Tibial nerve (tissue), 4 donors: ENCODE data around the gene HBE1. TPM values are rescaled to one million over a fixed set of nuclear protein-coding genes. Genes with fewer than 3 reads are reported as not detected.
"Not testable (repeated sequence)": the region's sequence is repeated elsewhere in the genome, so short reads cannot be mapped to it uniquely, and the experiment has no call there.

Experiments
- DNase-seq, 2 donors: peaks; one replicate each; pipeline ENCODE4 v3.0.0-alpha.2; 2019; ENCODE audit warnings: low spot score in 2 of 2
- H3K27ac ChIP-seq, 4 donors: fragments of 200-600 bp; sonication (generic) in 3 of 4; one replicate each; pipeline ENCODE4 v1.5.1; 2017 to 2019; ENCODE audit warnings: mild to moderate bottlenecking in 1 of 4
- H3K27me3 ChIP-seq, 2 donors: fragments of 200-600 bp; sonication (generic) in 1 of 2; one replicate each; pipeline versions ENCODE4 v1.5.1 to v1.6.0; 2017 to 2019
- H3K36me3 ChIP-seq, 3 donors: fragments of 200-600 bp; sonication (generic); one replicate each; pipeline ENCODE4 v1.5.1; 2018 to 2019
- H3K4me1 ChIP-seq, 4 donors: fragments of 200-600 bp; sonication (generic) in 3 of 4; one replicate each; pipeline ENCODE4 v1.5.1; 2017 to 2019
- H3K4me3 ChIP-seq, 4 donors: fragments of 200-600 bp; sonication (generic) in 3 of 4; one replicate each; pipeline ENCODE4 v1.5.1; 2017 to 2019; ENCODE audit warnings: mild to moderate bottlenecking in 1 of 4, moderate library complexity in 1 of 4
- H3K9me3 ChIP-seq, 4 donors: fragments of 200-600 bp; sonication (generic) in 3 of 4; one replicate each; pipeline ENCODE4 v1.5.1; 2017 to 2019
- EP300 ChIP-seq, 2 donors: sonication (generic); formaldehyde crosslinking; IDR thresholded peaks; one replicate each; pipeline ENCODE4 v1.6.1; 2017; ENCODE audit warnings: antibody characterized with exemption in 2 of 2, mild to moderate bottlenecking in 1 of 2
- POLR2A ChIP-seq, 2 donors: fragments of 450-650 bp; IDR thresholded peaks; one replicate each; pipeline ENCODE4 v1.6.1; 2017; ENCODE audit warnings: antibody characterized with exemption in 2 of 2, mild to moderate bottlenecking in 2 of 2, moderate library complexity in 2 of 2
- WGBS, 2 donors: methylation state at CpG; one replicate each; pipeline ENCODE4 v1.1.5; 2018; 5-methylcytosine and 5-hydroxymethylcytosine counted together
- total RNA-seq, 4 donors: library from RNA; depleted of rRNA; stranded (reverse); fragments of >200 nt; gene quantifications; one replicate each; pipeline ENCODE4 v1.1.0, GENCODE V29; 2016
- TF ChIP-seq, protein P1 (sequence below), 5 experiments: fragments of 200-600 bp in 3 of 5; fragments of 450-650 bp in 2 of 5; sonication (generic) in 3 of 5; IDR thresholded peaks; one replicate each; pipeline ENCODE4 v1.5.1; 2016 to 2019; ENCODE audit warnings: antibody characterized with exemption in 5 of 5, mild to moderate bottlenecking in 3 of 5, moderate library complexity in 2 of 5

Gene HBE1
- total RNA-seq, 4 donors from 2014 or later: not detected

DNA sequence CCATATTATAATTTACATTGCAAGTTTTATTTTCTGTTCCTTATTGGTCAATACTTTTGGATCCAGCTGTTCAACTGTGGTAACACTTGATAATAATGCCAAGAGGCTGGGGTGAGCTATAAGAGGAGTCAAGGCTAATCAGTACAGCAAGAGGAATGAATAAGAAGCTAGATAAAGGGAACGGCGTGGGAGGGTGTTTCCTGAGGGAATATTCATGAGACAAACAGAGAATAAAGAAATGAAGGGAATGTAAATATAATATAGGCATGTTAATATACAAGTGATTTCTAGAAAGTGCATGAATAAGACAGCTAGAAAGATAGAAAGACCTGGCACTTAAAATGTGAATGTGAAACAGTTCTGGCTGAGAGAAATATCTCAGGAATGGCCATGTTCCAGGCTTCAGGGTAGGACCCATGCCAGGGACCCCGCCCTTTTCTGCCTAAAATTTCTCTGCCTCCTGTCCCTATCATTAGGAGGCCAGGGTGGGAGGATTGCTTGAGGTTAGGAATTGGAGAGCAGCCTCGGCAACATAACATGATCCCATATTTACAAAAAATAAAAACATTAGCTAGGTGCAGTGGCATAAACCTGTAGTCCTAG is 28.1 kb upstream of the HBE1 start:
- H3K36me3 ChIP-seq: no peaks in the 10 kb centered on the region
- 55 to 66% methylated on average over 4 of the region's 4 CpGs for WGBS, 2 donors
- no peak for DNase-seq
- no peak overlapping the region for H3K27ac ChIP-seq
- no peaks in the 10 kb centered on the region for H3K27me3 ChIP-seq
- no peaks in the 10 kb centered on the region for H3K4me1 ChIP-seq
- TF ChIP-seq EP300 (IDR thresholded peaks at IDR 0.05): no peak
- no peak for TF ChIP-seq POLR2A (IDR thresholded peaks at IDR 0.05)
- TF ChIP-seq, protein P1, sequence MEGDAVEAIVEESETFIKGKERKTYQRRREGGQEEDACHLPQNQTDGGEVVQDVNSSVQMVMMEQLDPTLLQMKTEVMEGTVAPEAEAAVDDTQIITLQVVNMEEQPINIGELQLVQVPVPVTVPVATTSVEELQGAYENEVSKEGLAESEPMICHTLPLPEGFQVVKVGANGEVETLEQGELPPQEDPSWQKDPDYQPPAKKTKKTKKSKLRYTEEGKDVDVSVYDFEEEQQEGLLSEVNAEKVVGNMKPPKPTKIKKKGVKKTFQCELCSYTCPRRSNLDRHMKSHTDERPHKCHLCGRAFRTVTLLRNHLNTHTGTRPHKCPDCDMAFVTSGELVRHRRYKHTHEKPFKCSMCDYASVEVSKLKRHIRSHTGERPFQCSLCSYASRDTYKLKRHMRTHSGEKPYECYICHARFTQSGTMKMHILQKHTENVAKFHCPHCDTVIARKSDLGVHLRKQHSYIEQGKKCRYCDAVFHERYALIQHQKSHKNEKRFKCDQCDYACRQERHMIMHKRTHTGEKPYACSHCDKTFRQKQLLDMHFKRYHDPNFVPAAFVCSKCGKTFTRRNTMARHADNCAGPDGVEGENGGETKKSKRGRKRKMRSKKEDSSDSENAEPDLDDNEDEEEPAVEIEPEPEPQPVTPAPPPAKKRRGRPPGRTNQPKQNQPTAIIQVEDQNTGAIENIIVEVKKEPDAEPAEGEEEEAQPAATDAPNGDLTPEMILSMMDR (IDR thresholded peaks at IDR 0.05): no peak
- no peak overlapping the region for H3K4me3 ChIP-seq
- H3K9me3 ChIP-seq: no peaks in the 10 kb centered on the region

DNA sequence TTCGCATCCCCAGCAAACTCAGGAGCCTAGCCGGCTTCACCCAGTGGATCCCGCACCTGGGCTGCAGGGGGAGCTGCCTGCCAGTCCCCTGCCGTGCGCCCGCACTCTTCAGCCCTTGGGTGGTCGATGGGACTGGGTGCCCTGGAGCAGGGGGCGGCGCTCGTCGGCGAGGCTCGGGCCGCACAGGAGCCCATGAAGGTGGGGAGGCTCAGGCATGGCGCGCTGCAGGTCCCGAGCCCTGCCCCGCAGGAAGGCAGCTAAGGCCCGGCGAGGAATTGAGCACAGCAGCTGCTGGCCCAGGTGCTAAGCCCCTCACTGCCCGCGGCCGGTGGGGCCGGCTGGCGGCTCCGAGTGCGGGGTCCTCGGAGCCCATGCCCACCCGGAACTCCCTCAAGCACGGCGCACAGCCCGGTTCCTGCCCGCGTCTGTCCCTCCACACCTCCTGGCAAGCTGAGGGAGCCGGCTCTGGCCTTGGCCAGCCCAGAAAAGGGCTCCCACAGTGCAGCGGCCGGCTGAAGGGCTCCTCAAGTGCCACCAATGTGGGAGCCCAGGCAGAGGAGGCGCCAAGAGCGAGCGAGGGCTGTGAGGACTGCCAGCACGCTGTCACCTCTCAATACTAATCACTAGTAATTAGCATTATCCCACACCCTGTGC is 24.7 kb upstream of the HBE1 start:
- H3K36me3 ChIP-seq, H3K27ac ChIP-seq, H3K4me3 ChIP-seq, DNase-seq, H3K27me3 ChIP-seq, H3K9me3 ChIP-seq, H3K4me1 ChIP-seq: not testable (repeated sequence)
- WGBS, 2 donors: 94 to 95% methylated on average over 18 to 36 of the region's 41 CpGs

DNA sequence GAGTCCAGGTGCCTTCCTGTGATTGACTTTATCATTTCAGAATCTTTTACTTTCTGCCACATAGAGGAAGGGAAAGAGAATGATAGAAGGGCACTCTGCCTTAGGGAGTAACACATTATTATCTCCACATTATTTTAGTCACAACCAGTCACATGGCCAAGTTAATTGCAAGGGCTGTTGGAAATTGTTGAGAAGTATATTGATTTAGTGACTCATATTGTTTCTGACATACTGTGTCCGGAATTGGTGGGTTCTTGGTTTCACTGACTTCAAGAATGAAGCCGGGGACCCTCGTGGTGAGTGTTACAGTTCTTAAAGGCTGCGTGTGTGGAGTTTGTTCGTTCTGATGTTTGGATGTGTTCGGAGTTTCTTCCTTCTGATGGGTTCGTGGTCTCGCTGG is 23.3 kb upstream of the HBE1 start:
- Histone ChIP-seq H3K4me3 (no peak overlapping the region), H3K36me3 (no peaks in the 10 kb centered on the region), H3K4me1 (no peaks in the 10 kb centered on the region), H3K9me3 (no peaks in the 10 kb centered on the region), H3K27me3 (no peaks in the 10 kb centered on the region), H3K27ac (no peak overlapping the region)
- no peak for DNase-seq
- 95% methylated on average over 8 of the region's 8 CpGs for WGBS, 2 donors
- TF ChIP-seq EP300 (IDR thresholded peaks at IDR 0.05): no peak
- TF ChIP-seq POLR2A (IDR thresholded peaks at IDR 0.05): no peak
- TF ChIP-seq, protein P1 (IDR thresholded peaks at IDR 0.05): no peak

DNA sequence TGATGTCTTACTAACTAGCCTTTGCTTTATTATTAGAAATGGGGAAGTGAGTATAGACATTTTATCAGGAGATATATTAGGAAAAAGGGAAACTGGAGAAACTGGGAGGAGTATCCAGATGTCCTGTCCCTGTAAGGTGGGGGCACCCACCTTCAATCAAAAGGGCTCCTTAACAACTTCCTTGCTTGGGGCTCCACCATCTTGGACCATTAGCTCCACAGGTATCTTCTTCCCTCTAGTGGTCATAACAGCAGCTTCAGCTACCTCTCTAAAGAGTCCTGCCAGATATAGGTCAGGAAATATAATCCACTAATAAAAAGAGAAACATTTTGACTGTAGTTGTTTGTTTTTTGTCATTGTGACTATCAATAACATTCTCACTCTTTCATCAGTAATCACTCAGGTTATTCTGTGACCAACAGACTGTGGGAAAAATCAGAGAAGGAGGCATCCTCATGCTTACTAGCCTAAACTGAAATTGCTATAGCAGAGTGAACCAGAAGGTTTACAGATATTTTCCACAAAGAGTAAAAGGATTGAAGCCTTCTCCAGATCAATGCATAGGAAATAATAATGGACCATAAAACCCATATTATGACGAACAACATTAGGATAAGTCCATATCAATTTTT is 21.6 kb upstream of the HBE1 start:
- DNase-seq: no peak
- no peak overlapping the region for H3K4me3 ChIP-seq
- H3K27ac ChIP-seq: no peak overlapping the region
- no peaks in the 10 kb centered on the region for H3K9me3 ChIP-seq
- no peaks in the 10 kb centered on the region for H3K36me3 ChIP-seq
- TF ChIP-seq POLR2A (IDR thresholded peaks at IDR 0.05) (no peak), EP300 (IDR thresholded peaks at IDR 0.05) (no peak)
- TF ChIP-seq, protein P1 (IDR thresholded peaks at IDR 0.05): peak in 1 of 5 experiments; percentile 11
- no peaks in the 10 kb centered on the region for H3K4me1 ChIP-seq
- H3K27me3 ChIP-seq: no peaks in the 10 kb centered on the region
- WGBS, 2 donors: 84 to 95% methylated on average over 1 of the region's 1 CpG

DNA sequence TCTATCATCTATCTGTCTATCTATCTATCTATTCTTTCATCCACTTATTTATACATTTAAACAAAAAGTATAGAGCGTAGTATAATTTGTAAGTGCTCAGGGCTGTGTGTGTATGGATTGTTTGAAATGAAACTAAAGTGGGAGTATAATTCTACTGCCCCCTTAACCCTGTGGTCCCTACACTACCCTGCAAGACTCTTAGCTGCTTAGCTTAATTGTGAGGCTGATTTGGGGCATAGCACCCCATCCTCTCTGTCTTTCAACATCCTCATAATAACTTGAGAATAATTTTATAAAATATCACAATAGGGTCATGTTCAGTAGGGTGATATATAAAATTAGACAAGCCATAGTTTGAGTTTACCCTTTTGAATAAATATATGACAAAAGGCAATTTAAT is 20.4 kb upstream of the HBE1 start:
- TF ChIP-seq, protein P1 (IDR thresholded peaks at IDR 0.05): no peak
- no peak for TF ChIP-seq EP300 (IDR thresholded peaks at IDR 0.05)
- no peak for TF ChIP-seq POLR2A (IDR thresholded peaks at IDR 0.05)
- Histone ChIP-seq H3K4me3 (no peak overlapping the region), H3K27ac (no peak overlapping the region), H3K27me3 (no peaks in the 10 kb centered on the region), H3K36me3 (no peaks in the 10 kb centered on the region), H3K4me1 (no peaks in the 10 kb centered on the region), H3K9me3 (no peaks in the 10 kb centered on the region)
- no peak for DNase-seq
- 87 to 88% methylated on average over 1 of the region's 1 CpG for WGBS, 2 donors
